ENCODE measurements around the gene PHGDH. TPM values are rescaled to one million over a fixed set of nuclear protein-coding genes. Genes with fewer than 3 reads are reported as not detected.

The PHGDH gene
- total RNA-seq, 4 donors from 2014 or later = 0.86 to 7.1 (median 2.3) TPM; not detected in 1

DNA sequence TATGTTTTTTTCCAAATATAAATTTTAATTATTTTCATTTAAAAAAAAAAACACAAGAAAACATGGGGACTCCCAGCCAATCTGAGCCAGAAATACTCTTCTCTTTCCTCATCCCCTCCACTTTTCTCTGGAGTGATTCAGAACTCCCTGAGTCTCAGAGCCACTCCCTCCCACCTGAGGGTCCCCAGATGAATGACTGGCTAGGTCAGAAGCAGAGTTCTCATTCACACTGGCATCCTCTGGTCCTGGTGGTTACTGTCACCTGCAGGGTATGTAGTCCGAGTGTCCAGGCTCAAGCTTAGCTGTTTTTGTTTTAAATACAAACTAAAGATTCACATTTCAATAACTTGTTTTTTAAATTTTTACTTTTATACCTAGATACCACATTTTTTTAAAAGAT, 50.7 kb downstream of the PHGDH start:
- Histone ChIP-seq H3K36me3 (no peaks in the 10 kb centered on the region), H3K27me3 (no peaks in the 10 kb centered on the region), H3K4me3 (no peak overlapping the region), H3K9me3 (no peaks in the 10 kb centered on the region), H3K27ac (no peak overlapping the region), H3K4me1 (no peaks in the 10 kb centered on the region)
- no peak for DNase-seq
- intact Hi-C loops (cut with DNase I; ENCODE audit: low total_unique reads) = no loop called here
- in situ Hi-C loops (cut with MboI; ENCODE audit: low sequenced_read_pairs in 4 of 4) = no loop called here
- no peak for ATAC-seq
- no peak for TF ChIP-seq POLR2A (IDR thresholded peaks at IDR 0.05)
- TF ChIP-seq, protein P1, sequence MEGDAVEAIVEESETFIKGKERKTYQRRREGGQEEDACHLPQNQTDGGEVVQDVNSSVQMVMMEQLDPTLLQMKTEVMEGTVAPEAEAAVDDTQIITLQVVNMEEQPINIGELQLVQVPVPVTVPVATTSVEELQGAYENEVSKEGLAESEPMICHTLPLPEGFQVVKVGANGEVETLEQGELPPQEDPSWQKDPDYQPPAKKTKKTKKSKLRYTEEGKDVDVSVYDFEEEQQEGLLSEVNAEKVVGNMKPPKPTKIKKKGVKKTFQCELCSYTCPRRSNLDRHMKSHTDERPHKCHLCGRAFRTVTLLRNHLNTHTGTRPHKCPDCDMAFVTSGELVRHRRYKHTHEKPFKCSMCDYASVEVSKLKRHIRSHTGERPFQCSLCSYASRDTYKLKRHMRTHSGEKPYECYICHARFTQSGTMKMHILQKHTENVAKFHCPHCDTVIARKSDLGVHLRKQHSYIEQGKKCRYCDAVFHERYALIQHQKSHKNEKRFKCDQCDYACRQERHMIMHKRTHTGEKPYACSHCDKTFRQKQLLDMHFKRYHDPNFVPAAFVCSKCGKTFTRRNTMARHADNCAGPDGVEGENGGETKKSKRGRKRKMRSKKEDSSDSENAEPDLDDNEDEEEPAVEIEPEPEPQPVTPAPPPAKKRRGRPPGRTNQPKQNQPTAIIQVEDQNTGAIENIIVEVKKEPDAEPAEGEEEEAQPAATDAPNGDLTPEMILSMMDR (IDR thresholded peaks at IDR 0.05 in 4 of 5, conservative IDR thresholded peaks at IDR 0.05 in 1 of 5) = no peak

DNA sequence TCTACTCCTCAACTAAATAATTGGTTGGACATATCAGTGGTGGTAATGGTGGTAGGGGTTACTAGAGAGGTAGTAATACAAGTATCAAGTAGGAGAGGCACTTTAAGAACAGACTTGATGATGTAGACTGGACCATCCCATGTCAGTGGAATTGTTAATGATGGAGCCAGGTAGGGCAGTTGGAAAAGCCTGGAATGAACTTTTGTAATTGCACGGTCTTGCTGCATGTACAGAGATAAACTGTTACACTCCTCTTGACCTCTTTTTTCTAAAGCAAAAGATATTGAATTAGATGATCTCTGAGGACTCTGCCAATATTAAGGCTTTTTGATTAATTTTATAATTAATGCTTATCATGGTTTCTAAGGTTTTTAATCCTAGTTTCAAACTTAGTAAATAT, 51.2 kb downstream of the PHGDH start:
- H3K4me1 ChIP-seq = no peaks in the 10 kb centered on the region
- TF ChIP-seq, protein P1 (IDR thresholded peaks at IDR 0.05 in 4 of 5, conservative IDR thresholded peaks at IDR 0.05 in 1 of 5) = no peak
- TF ChIP-seq POLR2A (IDR thresholded peaks at IDR 0.05) = no peak
- intact Hi-C loops (cut with DNase I; ENCODE audit: low total_unique reads) (no loop called here), in situ Hi-C loops (cut with MboI; ENCODE audit: low sequenced_read_pairs in 4 of 4) (no loop called here)
- H3K27ac ChIP-seq = no peak overlapping the region
- no peak overlapping the region for H3K4me3 ChIP-seq
- no peaks in the 10 kb centered on the region for H3K9me3 ChIP-seq
- ATAC-seq (no peak), DNase-seq (no peak)
- no peaks in the 10 kb centered on the region for H3K27me3 ChIP-seq
- no peaks in the 10 kb centered on the region for H3K36me3 ChIP-seq

DNA sequence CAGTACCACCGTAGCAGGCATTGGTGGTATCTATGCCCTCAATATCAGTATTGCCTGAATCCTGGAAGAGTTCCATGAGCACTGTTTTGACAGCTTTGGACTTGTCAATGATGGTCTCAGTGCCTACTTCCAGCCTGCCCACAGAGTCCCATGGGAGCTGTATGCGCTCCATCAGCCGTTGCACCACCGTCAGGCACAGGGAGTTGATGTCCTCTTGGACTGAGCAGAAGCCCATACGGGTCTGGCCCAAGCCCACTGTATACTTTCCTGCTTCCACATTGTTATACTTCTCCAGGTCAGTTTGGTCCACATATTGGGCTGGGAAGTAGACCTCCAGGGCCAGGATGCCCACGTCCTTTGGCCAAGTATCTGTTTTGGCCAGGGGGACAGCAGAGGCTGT, 52.5 kb downstream of the PHGDH start:
- Histone ChIP-seq H3K27ac (no peak overlapping the region), H3K4me1 (no peaks in the 10 kb centered on the region), H3K4me3 (no peak overlapping the region), H3K36me3 (no peaks in the 10 kb centered on the region), H3K27me3 (no peaks in the 10 kb centered on the region), H3K9me3 (no peaks in the 10 kb centered on the region)
- intact Hi-C loops (cut with DNase I; ENCODE audit: low total_unique reads) (no loop called here), in situ Hi-C loops (cut with MboI; ENCODE audit: low sequenced_read_pairs in 4 of 4) (no loop called here)
- no peak for ATAC-seq
- no peak for DNase-seq
- TF ChIP-seq, protein P1 (IDR thresholded peaks at IDR 0.05 in 4 of 5, conservative IDR thresholded peaks at IDR 0.05 in 1 of 5) = no peak
- no peak for TF ChIP-seq POLR2A (IDR thresholded peaks at IDR 0.05)

DNA sequence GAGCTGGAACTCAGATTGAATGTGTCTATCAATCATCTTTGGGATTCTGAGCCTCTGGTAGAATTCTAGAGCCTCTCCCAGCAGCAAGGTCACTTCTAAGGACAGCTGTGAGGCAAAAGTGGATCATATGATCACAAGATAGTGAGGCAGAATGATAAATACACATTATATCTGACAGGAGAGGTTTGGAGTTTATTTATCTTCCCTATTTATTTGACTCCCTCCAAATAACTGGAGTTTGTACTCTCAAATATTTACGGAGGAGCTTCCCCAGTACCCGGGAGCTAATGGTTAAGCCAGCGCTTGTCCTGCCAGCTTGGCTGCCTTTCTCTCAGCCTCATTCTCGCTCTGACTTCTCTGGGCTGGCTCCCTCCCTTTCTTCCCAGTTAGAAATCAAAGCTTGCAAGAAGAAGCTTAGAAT, 54.6 kb downstream of the PHGDH start:
- TF ChIP-seq POLR2A (IDR thresholded peaks at IDR 0.05) = no peak
- TF ChIP-seq, protein P1 (IDR thresholded peaks at IDR 0.05 in 4 of 5, conservative IDR thresholded peaks at IDR 0.05 in 1 of 5) = no peak
- Histone ChIP-seq H3K4me1 (no peaks in the 10 kb centered on the region), H3K36me3 (no peaks in the 10 kb centered on the region), H3K4me3 (no peak overlapping the region), H3K9me3 (no peaks in the 10 kb centered on the region), H3K27ac (peak overlapping the region in 1 of 4 donors; percentile 25), H3K27me3 (no peaks in the 10 kb centered on the region)
- ATAC-seq = no peak
- no peak for DNase-seq
- in situ Hi-C loops (cut with MboI; ENCODE audit: low sequenced_read_pairs in 4 of 4) (no loop called here), intact Hi-C loops (cut with DNase I; ENCODE audit: low total_unique reads) (no loop called here)

DNA sequence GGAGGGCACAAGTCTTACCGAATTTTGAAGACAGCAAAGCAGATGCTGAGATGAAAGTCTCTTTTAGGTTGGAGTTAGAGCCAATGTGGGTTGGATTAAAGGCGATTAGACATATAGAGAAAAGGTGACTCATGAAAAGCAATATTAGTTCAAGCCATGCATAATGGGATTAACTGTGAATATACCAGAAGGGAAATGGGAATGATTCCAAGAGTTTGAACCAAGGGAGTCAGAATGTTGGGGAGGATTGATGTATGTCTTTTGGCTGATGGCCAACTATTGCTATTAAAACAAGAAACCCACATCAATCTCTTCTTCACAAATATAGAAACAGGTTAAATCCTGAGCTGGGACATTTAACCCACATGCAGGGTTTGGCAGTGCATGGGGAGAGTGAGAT, 55.8 kb downstream of the PHGDH start:
- H3K4me1 ChIP-seq = no peaks in the 10 kb centered on the region
- DNase-seq = no peak
- H3K27ac ChIP-seq = no peak overlapping the region
- no peak for TF ChIP-seq POLR2A (IDR thresholded peaks at IDR 0.05)
- TF ChIP-seq, protein P1 (IDR thresholded peaks at IDR 0.05 in 4 of 5, conservative IDR thresholded peaks at IDR 0.05 in 1 of 5) = no peak
- no peaks in the 10 kb centered on the region for H3K27me3 ChIP-seq
- no peaks in the 10 kb centered on the region for H3K36me3 ChIP-seq
- H3K4me3 ChIP-seq = no peak overlapping the region
- in situ Hi-C loops (cut with MboI; ENCODE audit: low sequenced_read_pairs in 4 of 4) = no loop called here
- intact Hi-C loops (cut with DNase I; ENCODE audit: low total_unique reads) = no loop called here
- no peaks in the 10 kb centered on the region for H3K9me3 ChIP-seq
- ATAC-seq = no peak

Data from gastrocnemius medialis (tissue), 4 donors.